HG03196 (cell line): ENCODE results near the gene CDC42BPA.
"Not testable (repeated sequence)": the region's sequence is repeated elsewhere in the genome, so short reads cannot be mapped to it uniquely, and the experiment has no call there.

ENCODE experiments used
- ATAC-seq: cut with Tn5 transposase; IDR thresholded peaks from one replicate; pipeline ENCODE4 v1.9.1; 2021; ENCODE audit not compliant: unreplicated experiment

The CDC42BPA gene

GRCh38 chr1:227265891-227266290, 52.4 kb downstream of the CDC42BPA start:
- ATAC-seq: no peak

GRCh38 chr1:227263869-227264268, 54.4 kb downstream of the CDC42BPA start:
- no peak for ATAC-seq

DNA sequence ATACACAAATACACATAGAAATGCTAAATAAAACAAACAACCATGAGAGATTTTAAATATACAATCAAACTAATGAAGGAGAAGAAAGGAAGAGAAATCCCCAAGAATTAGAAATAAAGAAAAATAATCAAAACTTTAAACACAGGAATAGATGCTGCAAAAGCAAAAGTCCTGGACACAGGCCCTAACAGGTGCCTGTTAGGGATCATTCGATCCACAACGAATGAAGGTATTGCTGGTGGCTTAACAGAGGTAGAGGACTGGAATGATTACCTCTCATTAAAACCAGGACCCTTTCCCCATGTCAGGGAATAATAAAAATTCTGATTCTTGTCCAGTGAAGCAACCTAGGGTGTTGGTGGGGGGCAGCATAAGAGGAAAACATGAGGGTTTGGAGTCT, 56.8 kb downstream of the CDC42BPA start:
- ATAC-seq: no peak

DNA sequence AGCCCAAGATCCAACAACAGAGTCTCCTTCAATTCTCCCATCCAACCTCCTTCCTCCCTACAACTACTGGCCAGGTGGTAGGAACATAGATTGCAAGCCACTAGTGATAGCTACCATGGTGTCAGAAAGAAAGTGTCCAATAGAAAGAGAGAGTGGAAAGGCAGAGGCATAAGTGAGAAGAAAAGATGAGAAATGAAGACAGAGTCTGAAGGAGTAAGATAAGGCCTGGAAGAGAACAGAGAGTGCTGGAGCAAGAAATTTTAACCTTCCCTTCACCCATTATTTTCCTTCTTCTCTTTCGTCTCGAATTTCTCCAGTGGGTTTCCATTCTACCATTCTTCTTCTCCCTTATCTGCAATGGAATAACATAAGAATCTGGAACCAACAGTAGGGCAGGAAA, 57.9 kb downstream of the CDC42BPA start:
- no peak for ATAC-seq

- ATAC-seq: no peak
Measured at GRCh38 chr1:227257964-227258363, 60.3 kb downstream of the CDC42BPA start.

- no peak for ATAC-seq
Measured at GRCh38 chr1:227255086-227255732, 63.1 kb downstream of the CDC42BPA start.

GRCh38 chr1:227253065-227253464, 65.2 kb downstream of the CDC42BPA start:
- no peak for ATAC-seq

- no peak for ATAC-seq
Measured at GRCh38 chr1:227245613-227246320, 72.5 kb downstream of the CDC42BPA start.

GRCh38 chr1:227244339-227245118, 73.8 kb downstream of the CDC42BPA start:
- no peak for ATAC-seq

DNA sequence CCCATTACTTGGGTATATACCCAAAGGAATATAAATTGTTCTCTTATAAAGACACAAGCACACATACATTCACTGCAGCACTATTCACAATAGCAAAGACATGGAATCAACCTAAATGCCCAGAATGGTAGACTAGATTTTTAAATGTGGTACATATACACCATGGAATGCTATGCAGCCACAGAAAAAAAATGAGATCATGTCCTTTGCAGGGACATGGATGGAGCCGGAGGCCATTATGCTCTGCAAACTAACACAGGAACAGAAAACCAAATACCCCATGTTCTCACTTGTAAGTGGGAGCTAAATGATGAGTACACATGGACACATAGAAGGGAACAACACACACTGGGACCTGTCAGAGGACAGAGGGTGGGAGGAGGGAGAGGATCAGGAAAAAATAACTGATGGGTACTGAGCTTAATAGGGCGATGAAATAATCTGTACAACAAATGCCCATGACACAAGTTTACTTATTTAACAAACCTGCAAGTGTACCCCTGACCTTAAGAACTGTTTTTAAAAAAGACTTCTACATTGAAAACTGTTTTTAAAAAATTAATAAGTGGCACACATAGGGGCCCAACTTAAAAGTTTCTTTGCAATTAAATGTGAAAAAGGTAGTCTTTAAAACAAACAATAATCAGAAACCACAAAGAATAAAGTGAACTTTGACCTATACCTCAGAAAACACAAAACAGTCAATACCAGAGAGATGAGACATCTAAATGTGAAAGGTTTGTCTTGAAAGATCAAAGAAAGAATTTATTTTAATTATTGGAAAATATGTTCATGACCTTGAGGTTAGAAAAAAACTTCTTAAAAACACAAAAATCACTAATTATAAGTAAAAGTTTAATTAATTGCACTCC, 75.2 kb downstream of the CDC42BPA start:
- ATAC-seq: no peak

DNA sequence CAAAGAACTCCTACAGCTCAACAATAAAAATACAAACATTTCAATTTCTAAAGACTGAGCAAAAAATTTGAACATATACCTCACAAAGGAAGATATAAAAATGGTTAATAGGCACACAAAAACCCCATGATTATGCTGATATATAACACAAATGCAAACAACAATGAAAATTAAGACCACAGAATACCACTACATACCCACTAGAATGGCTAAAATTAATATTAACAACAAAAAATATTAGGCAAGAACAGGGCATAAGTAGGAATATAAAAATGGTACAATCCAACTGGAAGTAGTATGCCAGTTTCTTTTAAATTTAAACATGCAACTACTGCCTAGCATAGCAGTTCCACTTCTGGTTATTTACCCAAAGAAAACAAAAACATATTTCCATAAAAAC, 77.3 kb downstream of the CDC42BPA start:
- no peak for ATAC-seq

GRCh38 chr1:227234998-227235405, 83.3 kb downstream of the CDC42BPA start:
- no peak for ATAC-seq

GRCh38 chr1:227231128-227231527, 87.2 kb downstream of the CDC42BPA start:
- not testable (repeated sequence) for ATAC-seq

GRCh38 chr1:227228201-227228600, 90.1 kb downstream of the CDC42BPA start:
- ATAC-seq: no peak

DNA sequence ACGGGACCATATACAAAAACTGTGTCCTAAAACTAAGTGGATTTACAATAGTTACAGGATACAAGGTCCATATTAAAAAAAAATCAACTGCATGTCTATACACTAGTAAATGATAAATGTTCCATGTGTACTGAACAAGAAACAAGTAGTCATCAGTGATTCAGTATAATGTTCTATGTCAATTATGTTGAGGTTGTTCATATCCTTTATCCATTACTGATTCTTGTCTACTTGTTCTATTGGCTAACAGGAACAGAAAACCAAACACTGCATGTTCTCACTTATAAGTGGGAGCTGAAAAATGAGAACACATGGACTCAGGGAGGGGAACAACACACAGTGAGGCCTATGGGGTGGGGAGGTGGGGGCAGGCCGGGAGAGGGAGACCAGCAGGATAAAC, 90.5 kb downstream of the CDC42BPA start:
- ATAC-seq: no peak

- no peak for ATAC-seq
Measured at GRCh38 chr1:227225715-227226346, 92.5 kb downstream of the CDC42BPA start.

GRCh38 chr1:227223171-227223806, 95.0 kb downstream of the CDC42BPA start:
- no peak for ATAC-seq

- ATAC-seq: no peak
Measured at GRCh38 chr1:227219715-227220292, 98.5 kb downstream of the CDC42BPA start.

DNA sequence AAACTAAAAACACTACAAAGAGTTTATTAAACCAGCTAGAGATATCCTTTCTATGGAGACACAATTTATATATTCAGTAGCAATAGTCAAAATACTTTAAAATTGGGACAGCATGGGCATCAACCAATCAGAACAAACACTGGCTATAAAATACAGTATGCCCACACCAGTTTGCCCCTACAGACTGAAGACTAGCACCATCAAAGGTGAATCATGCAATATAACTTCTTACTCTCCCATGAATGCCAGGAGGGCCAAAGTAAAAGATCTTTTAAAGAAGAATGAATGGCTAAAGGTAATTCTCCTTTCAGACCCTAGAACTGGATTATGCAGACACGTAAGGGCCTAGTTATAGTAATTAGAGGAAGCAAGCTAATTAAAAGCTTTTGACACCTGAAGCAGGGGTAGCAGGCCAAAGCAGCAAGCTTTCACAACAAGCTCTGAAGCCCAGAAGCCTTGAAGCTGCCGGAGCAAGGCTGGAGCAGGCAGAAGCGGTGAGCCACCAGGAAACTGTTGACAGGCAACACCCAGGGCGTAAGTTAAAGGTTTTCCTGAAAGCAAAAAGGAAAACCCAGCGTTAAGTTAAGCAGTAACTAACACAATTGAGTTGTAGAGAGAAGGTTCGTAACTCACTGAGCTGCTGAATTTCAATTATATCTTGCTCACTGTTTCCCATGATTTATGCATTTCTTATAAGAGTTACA, 99.3 kb downstream of the CDC42BPA start:
- ATAC-seq: no peak
